ENCODE results near the gene ARID4A.
A peak's percentile ranks its signal among the peaks of the same experiment; 100 is the strongest.

Gene ARID4A, protein sequence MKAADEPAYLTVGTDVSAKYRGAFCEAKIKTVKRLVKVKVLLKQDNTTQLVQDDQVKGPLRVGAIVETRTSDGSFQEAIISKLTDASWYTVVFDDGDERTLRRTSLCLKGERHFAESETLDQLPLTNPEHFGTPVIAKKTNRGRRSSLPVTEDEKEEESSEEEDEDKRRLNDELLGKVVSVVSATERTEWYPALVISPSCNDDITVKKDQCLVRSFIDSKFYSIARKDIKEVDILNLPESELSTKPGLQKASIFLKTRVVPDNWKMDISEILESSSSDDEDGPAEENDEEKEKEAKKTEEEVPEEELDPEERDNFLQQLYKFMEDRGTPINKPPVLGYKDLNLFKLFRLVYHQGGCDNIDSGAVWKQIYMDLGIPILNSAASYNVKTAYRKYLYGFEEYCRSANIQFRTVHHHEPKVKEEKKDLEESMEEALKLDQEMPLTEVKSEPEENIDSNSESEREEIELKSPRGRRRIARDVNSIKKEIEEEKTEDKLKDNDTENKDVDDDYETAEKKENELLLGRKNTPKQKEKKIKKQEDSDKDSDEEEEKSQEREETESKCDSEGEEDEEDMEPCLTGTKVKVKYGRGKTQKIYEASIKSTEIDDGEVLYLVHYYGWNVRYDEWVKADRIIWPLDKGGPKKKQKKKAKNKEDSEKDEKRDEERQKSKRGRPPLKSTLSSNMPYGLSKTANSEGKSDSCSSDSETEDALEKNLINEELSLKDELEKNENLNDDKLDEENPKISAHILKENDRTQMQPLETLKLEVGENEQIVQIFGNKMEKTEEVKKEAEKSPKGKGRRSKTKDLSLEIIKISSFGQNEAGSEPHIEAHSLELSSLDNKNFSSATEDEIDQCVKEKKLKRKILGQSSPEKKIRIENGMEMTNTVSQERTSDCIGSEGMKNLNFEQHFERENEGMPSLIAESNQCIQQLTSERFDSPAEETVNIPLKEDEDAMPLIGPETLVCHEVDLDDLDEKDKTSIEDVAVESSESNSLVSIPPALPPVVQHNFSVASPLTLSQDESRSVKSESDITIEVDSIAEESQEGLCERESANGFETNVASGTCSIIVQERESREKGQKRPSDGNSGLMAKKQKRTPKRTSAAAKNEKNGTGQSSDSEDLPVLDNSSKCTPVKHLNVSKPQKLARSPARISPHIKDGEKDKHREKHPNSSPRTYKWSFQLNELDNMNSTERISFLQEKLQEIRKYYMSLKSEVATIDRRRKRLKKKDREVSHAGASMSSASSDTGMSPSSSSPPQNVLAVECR

GRCh38 chr14:58298477-58299400, at the start of gene ARID4A:
ARID4A (plus strand) TSS chr14:58298555; CDS start chr14:58299855, 1,300 bp downstream.
- Histone ChIP-seq H3K9ac (ENCODE audit: low read length) (peak within 1 kb of the TSS; percentile 97), H3K79me2 (ENCODE audit: insufficient read depth, low read length) (peaks cover 57% of the 10 kb centered on the region), H3K4me1 (ENCODE audit: insufficient read depth, low read length, severe bottlenecking) (peaks cover 27% of the 10 kb centered on the region), H3K27me3 (ENCODE audit: insufficient read depth, low read length) (no peaks in the 10 kb centered on the region), H3K4me2 (ENCODE audit: low read length) (peak within 1 kb of the TSS; percentile 99), H3F3A (ENCODE audit: insufficient read depth, low read length) (no peaks in the 10 kb centered on the region), H3K27ac (ENCODE audit: low read depth, low read length, poor library complexity, severe bottlenecking) (peak within 1 kb of the TSS; percentile 95), H3K4me3 (ENCODE audit: low read depth, low read length, poor library complexity, severe bottlenecking) (peak within 1 kb of the TSS; percentile 98), H3K9me2 (ENCODE audit: low read depth, low read length) (no peaks in the 10 kb centered on the region), H4K20me1 (ENCODE audit: insufficient read depth, low read length) (no peaks in the 10 kb centered on the region), H3K36me3 (ENCODE audit: insufficient read depth, low read length) (peaks cover 39% of the 10 kb centered on the region), H2AFZ (ENCODE audit: low read length) (no peak within 1 kb of the TSS), H3K9me3 (ENCODE audit: low read length) (no peaks in the 10 kb centered on the region)
- TF ChIP-seq EZH2 (IDR thresholded peaks at IDR 0.05; ENCODE audit: borderline replicate concordance, low read length), result no peak
- no peak for TF ChIP-seq CTCF (IDR thresholded peaks at IDR 0.05; ENCODE audit: low read length)

DNA sequence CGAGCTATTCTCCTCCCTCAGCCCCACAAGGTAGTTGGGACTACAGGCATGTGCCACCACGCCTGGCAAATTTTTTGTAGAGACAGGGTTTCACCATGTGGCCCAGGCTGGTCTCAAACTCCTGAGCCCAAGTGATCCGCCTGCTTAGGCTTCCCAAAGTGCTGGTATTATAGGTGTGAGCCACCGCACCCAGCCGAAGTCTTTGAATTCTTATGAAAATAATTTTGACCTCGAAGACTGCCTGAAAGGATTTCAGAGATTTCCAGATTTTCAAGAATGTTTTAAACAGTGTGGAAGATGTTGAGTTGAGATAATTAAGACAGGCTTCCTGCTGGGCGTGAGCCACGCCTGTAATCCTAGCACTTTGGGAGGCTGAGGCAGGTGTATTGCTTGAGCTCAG, 48.7 kb upstream of the ARID4A start:
- Histone ChIP-seq H2AFZ (ENCODE audit: low read length) (no peak overlapping the region), H3K9me2 (ENCODE audit: low read depth, low read length) (no peaks in the 10 kb centered on the region), H3K27ac (ENCODE audit: low read depth, low read length, poor library complexity, severe bottlenecking) (no peak overlapping the region), H3K9me3 (ENCODE audit: low read length) (no peaks in the 10 kb centered on the region), H3K79me2 (ENCODE audit: insufficient read depth, low read length) (peaks cover 71% of the 10 kb centered on the region), H3K4me3 (ENCODE audit: low read depth, low read length, poor library complexity, severe bottlenecking) (no peak overlapping the region), H4K20me1 (ENCODE audit: insufficient read depth, low read length) (peaks cover 7% of the 10 kb centered on the region; the same call in 1 of the 2 replicates), H3K4me1 (ENCODE audit: insufficient read depth, low read length, severe bottlenecking) (peaks cover 23% of the 10 kb centered on the region), H3K4me2 (ENCODE audit: low read length) (no peak overlapping the region), H3K27me3 (ENCODE audit: insufficient read depth, low read length) (no peaks in the 10 kb centered on the region), H3F3A (ENCODE audit: insufficient read depth, low read length) (no peaks in the 10 kb centered on the region), H3K36me3 (ENCODE audit: insufficient read depth, low read length) (peaks cover 73% of the 10 kb centered on the region), H3K9ac (ENCODE audit: low read length) (no peak overlapping the region)
- TF ChIP-seq EZH2 (IDR thresholded peaks at IDR 0.05; ENCODE audit: borderline replicate concordance, low read length), result no peak
- TF ChIP-seq CTCF (IDR thresholded peaks at IDR 0.05; ENCODE audit: low read length), result no peak
